Glutamatergic neuron (in vitro differentiated cells): Measurements from ENCODE around the gene RBSN. TPM values are rescaled to one million over a fixed set of nuclear protein-coding genes. Genes with fewer than 3 reads are reported as not detected.

Experiments
- DNase-seq: peaks from one replicate; pipeline ENCODE4 v3.0.0; 2022
- H3K27ac Mint-ChIP-seq: one replicate; pipeline ENCODE4 v1.8.0; 2020; ENCODE audit warnings: mild to moderate bottlenecking, mixed read lengths, inconsistent platforms; ENCODE audit not compliant: unreplicated experiment
- H3K27me3 Mint-ChIP-seq: one replicate; pipeline ENCODE4 v1.8.0; 2020; ENCODE audit warnings: mild to moderate bottlenecking, moderate library complexity, mixed read lengths, inconsistent platforms; ENCODE audit not compliant: unreplicated experiment
- H3K36me3 Mint-ChIP-seq: one replicate; pipeline ENCODE4 v1.8.0; 2020; ENCODE audit warnings: mild to moderate bottlenecking, mixed read lengths, inconsistent platforms; ENCODE audit not compliant: unreplicated experiment
- H3K4me1 Mint-ChIP-seq: one replicate; pipeline ENCODE4 v1.8.0; 2020; ENCODE audit warnings: mild to moderate bottlenecking, low read depth, mixed read lengths, inconsistent platforms; ENCODE audit not compliant: unreplicated experiment
- H3K4me3 Mint-ChIP-seq: one replicate; pipeline ENCODE4 v1.8.0; 2020; ENCODE audit warnings: mild to moderate bottlenecking, mixed read lengths, inconsistent platforms; ENCODE audit not compliant: unreplicated experiment
- H3K9me3 Mint-ChIP-seq: one replicate; pipeline ENCODE4 v1.8.0; 2020; ENCODE audit warnings: mild to moderate bottlenecking, moderate library complexity, mixed read lengths, inconsistent platforms; ENCODE audit not compliant: unreplicated experiment
- CTCF ChIP-seq: fragments of 200-600 bp; sonication (generic); IDR thresholded peaks from one replicate; pipeline ENCODE4 v1.5.0; 2021; ENCODE audit not compliant: partially characterized antibody, unreplicated experiment
- total RNA-seq: library from RNA; stranded (reverse); fragmentation: NEBNext Ultra II Directional; extraction: Animal tissue kit (Norgen Biotek cat#: 25700); gene quantifications from one replicate; pipeline ENCODE4 v1.2.1, GENCODE V29; 2021; ENCODE audit not compliant: unreplicated experiment

Gene RBSN
- total RNA-seq, 1 donor from 2014 or later, result 29.4 TPM

DNA sequence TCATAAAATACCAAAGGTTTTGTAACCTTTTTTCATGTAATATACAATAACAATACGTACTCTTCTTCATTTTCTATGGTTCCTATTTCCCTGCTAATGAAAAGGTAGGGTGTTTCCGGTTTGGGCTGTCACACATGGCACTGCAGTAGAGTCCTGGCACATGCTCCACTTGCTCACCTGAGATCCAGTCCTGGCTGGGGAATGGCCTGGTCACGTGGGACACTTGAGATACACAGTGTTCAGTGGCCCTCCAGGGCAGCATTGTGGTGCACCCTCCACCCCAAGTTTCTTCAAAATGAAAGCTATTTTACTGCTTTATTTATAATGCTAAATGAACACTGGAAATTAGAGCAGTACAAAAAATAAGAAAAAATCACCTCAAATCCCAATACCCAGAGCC, 57.0 kb downstream of the RBSN start:
- no peak for TF ChIP-seq CTCF
- Mint-ChIP-seq H3K4me1 (peaks cover 2% of the 10 kb centered on the region), H3K27me3 (peaks cover 6% of the 10 kb centered on the region), H3K4me3 (no peak overlapping the region), H3K27ac (no peak overlapping the region), H3K36me3 (no peaks in the 10 kb centered on the region), H3K9me3 (peaks cover 3% of the 10 kb centered on the region)
- DNase-seq, result no peak

GRCh38 chr3:15040844-15041243, 58.1 kb downstream of the RBSN start:
- peaks cover 2% of the 10 kb centered on the region for H3K4me1 Mint-ChIP-seq
- no peak overlapping the region for H3K4me3 Mint-ChIP-seq
- no peaks in the 10 kb centered on the region for H3K36me3 Mint-ChIP-seq
- no peak for TF ChIP-seq CTCF
- no peak for DNase-seq
- peaks cover 1% of the 10 kb centered on the region for H3K9me3 Mint-ChIP-seq
- peaks cover 1% of the 10 kb centered on the region for H3K27me3 Mint-ChIP-seq
- H3K27ac Mint-ChIP-seq, result no peak overlapping the region

- no peaks in the 10 kb centered on the region for H3K36me3 Mint-ChIP-seq
- no peak overlapping the region for H3K27ac Mint-ChIP-seq
- DNase-seq, result no peak
- no peaks in the 10 kb centered on the region for H3K9me3 Mint-ChIP-seq
- no peak overlapping the region for H3K4me3 Mint-ChIP-seq
- TF ChIP-seq CTCF, result no peak
- peaks cover 1% of the 10 kb centered on the region for H3K27me3 Mint-ChIP-seq
- peaks cover 2% of the 10 kb centered on the region for H3K4me1 Mint-ChIP-seq
These were observed 60.6 kb downstream of the RBSN start for GRCh38 chr3:15038306-15038705.

DNA sequence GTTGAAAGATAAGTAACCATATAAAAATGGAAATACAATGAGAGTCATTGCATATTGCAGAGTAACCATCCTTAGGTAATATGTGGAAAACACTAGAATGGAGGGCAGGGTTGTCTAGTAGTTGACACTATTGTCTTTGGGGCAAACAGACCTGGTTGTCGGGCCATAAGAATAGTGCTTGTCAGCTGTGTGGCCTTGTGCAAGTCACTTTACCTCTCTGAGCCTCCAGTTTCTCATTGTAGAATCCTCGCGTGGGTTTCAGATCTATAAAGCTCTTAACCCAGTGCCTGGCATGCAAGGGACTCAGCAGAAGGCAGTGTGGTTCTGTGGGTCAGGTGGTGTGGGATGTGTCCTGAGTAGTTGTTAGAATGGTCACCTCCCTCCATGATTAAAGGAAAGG, 65.8 kb downstream of the RBSN start:
- no peak for TF ChIP-seq CTCF
- Mint-ChIP-seq H3K27me3 (no peaks in the 10 kb centered on the region), H3K4me1 (no peaks in the 10 kb centered on the region), H3K4me3 (no peak overlapping the region), H3K9me3 (peaks cover 1% of the 10 kb centered on the region), H3K27ac (no peak overlapping the region), H3K36me3 (no peaks in the 10 kb centered on the region)
- no peak for DNase-seq

GRCh38 chr3:15032650-15033049, 66.3 kb downstream of the RBSN start:
- Mint-ChIP-seq H3K36me3 (no peaks in the 10 kb centered on the region), H3K27ac (no peak overlapping the region)

More at GRCh38 chr3:15032650-15033049, 66.3 kb downstream of the RBSN start:
- Mint-ChIP-seq H3K4me1 (no peaks in the 10 kb centered on the region), H3K9me3 (peaks cover 1% of the 10 kb centered on the region), H3K27me3 (no peaks in the 10 kb centered on the region), H3K4me3 (no peak overlapping the region)
- TF ChIP-seq CTCF, result no peak
- no peak for DNase-seq
